Measurements from ENCODE around the gene NUFIP2. TPM values are rescaled to one million over a fixed set of nuclear protein-coding genes. Genes with fewer than 3 reads are reported as not detected.

NUFIP2 gene
- total RNA-seq, 4 donors from 2014 or later, result 15.6 to 62.4 (median 38.7) TPM

DNA sequence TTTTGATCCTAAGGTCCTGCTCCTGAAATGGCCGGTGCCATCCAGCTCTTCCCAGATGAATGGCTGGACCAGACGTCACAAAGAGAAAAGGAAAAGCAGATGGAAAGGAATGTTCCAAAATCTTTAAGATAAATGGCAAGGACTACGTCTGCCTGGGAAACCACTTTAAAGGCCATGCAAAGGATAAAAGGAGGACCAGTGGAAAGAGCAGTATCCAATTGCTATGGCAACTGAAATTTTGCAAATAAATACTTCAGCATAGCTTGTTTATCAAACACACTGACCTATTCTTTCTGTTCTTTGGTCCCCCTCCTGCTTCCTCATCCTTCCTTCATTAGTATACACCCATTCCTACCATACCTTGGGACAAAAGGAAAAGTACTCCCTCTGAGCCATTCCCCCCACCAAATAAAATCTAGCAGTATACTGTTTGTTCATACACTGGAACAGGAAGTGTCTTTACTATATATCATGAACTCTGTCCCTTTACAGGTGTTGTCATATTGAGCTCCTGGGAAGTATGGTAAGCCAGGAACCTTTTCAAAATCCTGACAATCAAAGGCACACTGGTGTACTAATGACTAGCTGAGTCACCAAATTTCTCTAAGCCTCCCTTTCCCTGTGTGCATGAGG lies 37.2 kb upstream of the NUFIP2 start:
- intact Hi-C loops (cut with DNase I; ENCODE audit: low total_unique reads), result no loop called here
- TF ChIP-seq, protein P1, sequence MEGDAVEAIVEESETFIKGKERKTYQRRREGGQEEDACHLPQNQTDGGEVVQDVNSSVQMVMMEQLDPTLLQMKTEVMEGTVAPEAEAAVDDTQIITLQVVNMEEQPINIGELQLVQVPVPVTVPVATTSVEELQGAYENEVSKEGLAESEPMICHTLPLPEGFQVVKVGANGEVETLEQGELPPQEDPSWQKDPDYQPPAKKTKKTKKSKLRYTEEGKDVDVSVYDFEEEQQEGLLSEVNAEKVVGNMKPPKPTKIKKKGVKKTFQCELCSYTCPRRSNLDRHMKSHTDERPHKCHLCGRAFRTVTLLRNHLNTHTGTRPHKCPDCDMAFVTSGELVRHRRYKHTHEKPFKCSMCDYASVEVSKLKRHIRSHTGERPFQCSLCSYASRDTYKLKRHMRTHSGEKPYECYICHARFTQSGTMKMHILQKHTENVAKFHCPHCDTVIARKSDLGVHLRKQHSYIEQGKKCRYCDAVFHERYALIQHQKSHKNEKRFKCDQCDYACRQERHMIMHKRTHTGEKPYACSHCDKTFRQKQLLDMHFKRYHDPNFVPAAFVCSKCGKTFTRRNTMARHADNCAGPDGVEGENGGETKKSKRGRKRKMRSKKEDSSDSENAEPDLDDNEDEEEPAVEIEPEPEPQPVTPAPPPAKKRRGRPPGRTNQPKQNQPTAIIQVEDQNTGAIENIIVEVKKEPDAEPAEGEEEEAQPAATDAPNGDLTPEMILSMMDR (IDR thresholded peaks at IDR 0.05), result no peak
- TF ChIP-seq POLR2A (IDR thresholded peaks at IDR 0.05), result no peak

GRCh38 chr17:29327412-29327811 lies 33.5 kb upstream of the NUFIP2 start:
- TF ChIP-seq POLR2A (IDR thresholded peaks at IDR 0.05), result no peak
- TF ChIP-seq, protein P1 (IDR thresholded peaks at IDR 0.05), result no peak
- no peak overlapping the region for H3K27ac ChIP-seq
- intact Hi-C loops (cut with DNase I; ENCODE audit: low total_unique reads), result no loop called here

More for the DNA sequence above, 37.2 kb upstream of the NUFIP2 start:
- Histone ChIP-seq H3K36me3 (no peaks in the 10 kb centered on the region), H3K27ac (no peak overlapping the region), H3K4me1 (no peaks in the 10 kb centered on the region), H3K4me3 (no peak overlapping the region), H3K9me3 (no peaks in the 10 kb centered on the region), H3K27me3 (no peaks in the 10 kb centered on the region)
- no peak for DNase-seq

DNA sequence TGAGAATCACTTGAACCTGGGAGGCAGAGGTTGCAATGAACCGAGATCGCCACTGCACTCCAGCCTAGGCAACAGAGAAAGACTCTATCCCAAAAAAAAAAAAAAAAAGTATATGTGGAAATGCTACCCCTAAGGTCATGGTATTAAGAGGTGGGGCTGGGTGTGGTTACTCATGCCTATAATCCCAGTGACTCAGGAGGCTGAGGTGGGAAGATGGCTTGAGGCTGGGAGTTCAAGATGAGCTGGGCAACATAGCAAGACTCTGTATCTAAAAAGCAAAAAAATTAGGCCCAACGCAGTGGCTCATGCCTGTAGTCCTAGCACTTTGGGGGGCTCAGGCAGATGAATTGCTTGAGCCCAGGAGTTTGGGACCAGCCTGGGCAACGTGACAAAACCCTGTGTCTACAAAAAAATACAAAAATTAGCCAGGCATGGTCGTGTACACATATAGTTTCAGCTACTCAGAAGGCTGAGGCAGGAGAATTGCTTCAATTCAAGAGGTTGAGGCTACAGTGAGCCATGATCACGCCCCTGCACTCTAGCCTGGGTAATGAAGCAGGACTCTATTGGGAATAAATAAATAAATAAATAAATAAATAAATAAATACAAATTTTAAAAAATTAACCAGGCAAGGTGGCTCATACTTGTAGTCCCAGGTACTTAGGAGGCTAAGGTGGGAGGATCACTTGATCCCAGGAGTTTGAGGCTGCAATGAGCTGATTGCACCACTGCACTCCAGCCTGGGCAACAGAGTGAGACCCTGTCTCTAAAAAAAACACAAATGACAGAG lies 32.3 kb upstream of the NUFIP2 start:
- no peak for TF ChIP-seq POLR2A (IDR thresholded peaks at IDR 0.05)
- TF ChIP-seq, protein P1 (IDR thresholded peaks at IDR 0.05), result no peak
- Histone ChIP-seq H3K4me3 (no peak overlapping the region), H3K9me3 (no peaks in the 10 kb centered on the region), H3K36me3 (no peaks in the 10 kb centered on the region), H3K4me1 (no peaks in the 10 kb centered on the region), H3K27me3 (no peaks in the 10 kb centered on the region), H3K27ac (no peak overlapping the region)
- intact Hi-C loops (cut with DNase I; ENCODE audit: low total_unique reads), result no loop called here
- no peak for DNase-seq

More at GRCh38 chr17:29327412-29327811, 33.5 kb upstream of the NUFIP2 start:
- DNase-seq, result no peak
- H3K9me3 ChIP-seq, result no peaks in the 10 kb centered on the region
- H3K4me1 ChIP-seq, result no peaks in the 10 kb centered on the region
- H3K36me3 ChIP-seq, result no peaks in the 10 kb centered on the region
- no peak overlapping the region for H3K4me3 ChIP-seq
- no peaks in the 10 kb centered on the region for H3K27me3 ChIP-seq

DNA sequence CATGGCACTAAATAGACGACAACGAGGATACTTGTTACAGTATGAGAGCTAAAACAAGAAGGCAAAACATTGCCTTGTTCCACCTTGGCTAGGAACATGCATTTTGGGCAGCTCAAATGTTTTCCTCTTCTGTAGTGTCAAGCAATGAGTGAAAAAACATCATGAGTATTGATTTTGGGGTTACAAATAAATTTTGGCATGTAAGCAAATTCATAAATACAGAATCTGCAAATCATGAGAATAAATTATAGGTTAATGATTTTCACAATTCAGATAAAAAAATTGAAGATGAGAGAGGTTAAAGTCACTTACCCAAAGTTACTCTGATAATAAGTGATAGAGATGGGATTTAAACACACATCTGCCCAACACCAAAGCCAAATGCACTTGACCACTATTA lies 28.4 kb upstream of the NUFIP2 start:
- intact Hi-C loops (cut with DNase I; ENCODE audit: low total_unique reads), result no loop called here
- Histone ChIP-seq H3K4me3 (no peak overlapping the region), H3K9me3 (no peaks in the 10 kb centered on the region), H3K27me3 (no peaks in the 10 kb centered on the region), H3K36me3 (no peaks in the 10 kb centered on the region), H3K27ac (no peak overlapping the region), H3K4me1 (no peaks in the 10 kb centered on the region)
- TF ChIP-seq POLR2A (IDR thresholded peaks at IDR 0.05), result no peak
- TF ChIP-seq, protein P1 (IDR thresholded peaks at IDR 0.05), result no peak
- no peak for DNase-seq

DNA sequence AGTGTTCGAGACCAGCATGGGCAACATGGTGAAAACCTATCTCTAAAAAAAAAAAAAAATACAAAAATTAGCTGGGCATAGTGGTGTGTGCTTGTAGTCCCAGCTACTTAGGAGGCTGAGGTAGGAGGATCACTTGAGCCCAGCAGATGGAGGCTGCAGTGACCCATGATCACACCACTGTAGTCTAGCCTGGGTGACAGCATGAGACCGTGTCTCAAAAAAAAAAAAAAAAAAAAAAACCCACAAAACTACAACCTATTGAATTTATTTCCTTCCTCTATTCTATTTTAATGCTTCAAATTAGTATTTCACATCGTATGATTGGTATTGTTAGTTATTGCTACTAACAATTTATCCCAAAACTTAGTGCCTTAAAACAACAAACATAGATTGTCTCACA lies 9.4 kb upstream of the NUFIP2 start:
- H3K4me3 ChIP-seq, result no peak overlapping the region
- no peaks in the 10 kb centered on the region for H3K9me3 ChIP-seq
- TF ChIP-seq POLR2A (IDR thresholded peaks at IDR 0.05), result no peak
- TF ChIP-seq, protein P1 (IDR thresholded peaks at IDR 0.05), result no peak
- H3K27ac ChIP-seq, result no peak overlapping the region
- H3K4me1 ChIP-seq, result no peaks in the 10 kb centered on the region
- no peaks in the 10 kb centered on the region for H3K36me3 ChIP-seq
- DNase-seq, result no peak
- intact Hi-C loops (cut with DNase I; ENCODE audit: low total_unique reads), result no loop called here
- no peaks in the 10 kb centered on the region for H3K27me3 ChIP-seq

Measured in uterus (tissue), 4 donors.